HG02623 (cell line): ENCODE measurements around the gene NBPF3.
"Not testable (repeated sequence)": the region's sequence is repeated elsewhere in the genome, so short reads cannot be mapped to it uniquely, and the experiment has no call there.

Source experiments
- ATAC-seq: cut with Tn5 transposase; IDR thresholded peaks from one replicate; pipeline ENCODE4 v1.9.1; 2021; ENCODE audit warnings: moderate library complexity; ENCODE audit not compliant: unreplicated experiment

The NBPF3 gene

DNA sequence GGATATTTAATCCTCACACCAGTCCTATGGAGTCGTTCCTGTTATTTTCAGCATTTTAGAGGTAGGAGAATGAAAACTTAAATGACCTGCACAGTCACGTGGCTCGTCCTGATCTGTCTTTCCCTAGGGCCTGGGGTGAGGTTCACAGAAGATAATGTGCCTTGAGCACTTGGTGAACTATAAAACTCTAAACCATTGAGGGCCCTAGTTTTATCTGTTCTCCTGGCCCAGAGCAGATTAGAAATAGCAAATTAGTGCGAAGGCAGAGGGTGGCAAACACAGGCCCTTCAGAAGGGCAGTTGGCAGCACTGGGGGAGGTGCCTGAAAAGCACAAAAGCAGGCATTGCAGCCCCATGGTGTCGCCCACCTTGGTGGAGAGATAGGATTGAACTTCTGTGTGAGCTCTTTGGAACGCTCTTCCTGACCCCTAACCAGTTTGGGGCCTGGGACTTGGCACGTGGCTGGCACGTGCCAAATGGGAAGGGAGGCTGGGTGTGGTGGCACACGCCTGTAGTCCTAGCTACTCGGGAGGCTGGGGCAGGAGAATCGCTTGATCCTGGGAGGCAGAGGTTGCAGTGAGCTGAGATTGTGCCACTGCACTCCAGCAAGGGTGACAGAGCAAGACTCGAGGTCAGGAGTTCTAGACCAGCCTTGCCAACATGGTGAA is 1.2 kb upstream of the NBPF3 start:
- not testable (repeated sequence) for ATAC-seq

DNA sequence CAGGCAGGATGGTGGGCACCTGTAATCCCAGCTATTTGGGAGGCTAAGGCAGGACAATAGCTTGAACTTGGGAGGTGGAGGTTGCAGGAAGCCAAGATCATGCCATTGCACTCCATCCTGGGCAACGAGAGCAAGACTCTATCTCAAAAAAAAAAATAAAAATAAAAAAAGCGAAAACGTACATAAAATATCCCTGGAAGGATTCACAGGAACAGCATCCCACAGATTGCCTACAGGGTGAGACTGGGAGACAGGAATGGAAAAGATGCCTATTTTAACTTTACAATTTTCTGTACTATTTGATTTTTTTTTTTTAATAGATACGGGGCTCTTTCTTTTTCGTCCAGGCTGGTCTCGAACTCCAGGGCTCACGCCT is 604 bp upstream of the NBPF3 start:
- no peak for ATAC-seq

DNA sequence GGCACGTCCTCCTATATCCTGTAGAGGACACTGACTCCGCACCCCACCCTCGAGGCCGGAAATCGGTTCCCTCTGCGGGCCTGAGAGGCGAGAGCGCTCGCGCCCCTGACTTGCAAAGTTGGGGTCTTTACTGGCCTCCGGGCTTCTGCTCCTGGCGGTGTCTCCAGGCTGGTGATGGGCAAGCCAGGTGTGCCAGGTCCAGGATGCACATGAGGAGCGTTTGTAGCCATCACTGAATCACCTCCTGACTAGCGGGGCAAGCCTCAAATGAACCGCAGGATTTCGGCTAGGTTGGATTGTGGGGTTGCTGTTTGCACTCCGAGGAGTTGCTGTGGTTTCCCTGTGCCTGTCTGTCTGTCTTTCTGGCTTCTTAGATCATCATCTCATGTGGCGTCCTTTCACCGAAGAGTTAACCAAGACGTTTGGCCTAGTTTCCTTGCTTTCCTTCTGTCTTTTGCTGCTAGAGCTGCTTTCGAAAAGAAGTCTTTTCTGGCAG is 741 bp downstream of the NBPF3 start:
- not testable (repeated sequence) for ATAC-seq

GRCh38 chr1:21446647-21447046 is 6.7 kb downstream of the NBPF3 start:
- ATAC-seq: not testable (repeated sequence)

DNA sequence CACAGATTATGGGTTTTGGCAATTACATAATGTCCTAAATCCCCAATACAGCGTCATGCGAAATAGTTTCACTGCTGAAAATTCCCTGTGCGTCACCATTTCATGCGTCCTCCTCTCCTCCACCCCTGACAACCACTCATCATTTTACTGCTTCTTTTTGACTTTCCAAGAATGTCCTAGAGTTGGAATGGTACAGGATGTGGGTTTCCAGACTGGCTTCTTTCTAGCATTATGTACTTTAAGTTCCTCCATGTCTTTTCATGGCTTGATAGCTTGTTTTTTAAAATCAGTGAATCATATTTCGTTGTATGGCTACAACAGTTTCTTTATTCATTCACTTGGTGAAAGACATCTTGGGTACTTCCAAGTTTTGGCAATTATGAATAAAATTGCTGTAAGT is 7.4 kb downstream of the NBPF3 start:
- ATAC-seq: no peak

DNA sequence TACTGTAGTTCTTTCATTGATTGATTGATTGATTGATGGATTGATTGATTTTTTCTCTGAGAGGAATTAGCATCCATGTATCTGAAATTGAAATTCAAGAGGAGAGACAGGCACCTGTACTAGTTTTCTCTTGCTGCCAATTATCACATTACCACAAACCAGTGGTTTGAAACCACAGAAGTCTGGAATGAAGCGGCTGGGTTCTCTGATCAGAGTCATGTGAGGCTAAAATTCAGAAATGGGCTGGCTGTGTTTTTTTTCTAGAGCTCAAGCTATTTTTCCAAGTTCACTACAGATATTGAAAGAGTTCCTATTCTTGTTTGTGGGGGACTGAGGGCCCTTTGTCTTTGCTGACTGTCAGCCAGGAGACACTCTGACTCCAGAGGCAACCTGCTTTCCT is 10.0 kb downstream of the NBPF3 start:
- no peak for ATAC-seq

GRCh38 chr1:21451212-21451611 is 11.3 kb downstream of the NBPF3 start:
- ATAC-seq: no peak

DNA sequence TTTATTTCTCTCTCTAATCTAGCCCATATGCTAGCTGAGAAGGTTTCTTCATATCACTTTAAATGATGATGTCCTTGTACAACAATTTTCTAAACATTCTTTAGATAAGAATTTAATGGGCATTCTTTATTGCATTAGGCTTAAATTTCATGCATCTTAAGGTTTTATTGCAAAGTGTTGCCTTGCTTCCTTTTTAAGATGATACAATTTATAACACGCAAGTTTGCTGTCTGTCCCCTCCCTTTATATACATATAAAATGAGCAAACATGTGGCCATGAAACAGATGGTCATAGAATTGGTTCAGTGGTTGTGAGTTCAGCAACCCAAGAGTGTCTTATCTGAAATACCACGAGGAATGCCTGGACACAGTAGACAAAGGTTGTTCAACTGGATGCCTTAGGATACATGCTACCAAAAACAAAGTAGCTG is 12.1 kb downstream of the NBPF3 start:
- ATAC-seq: no peak

GRCh38 chr1:21453964-21454614 is 14.2 kb downstream of the NBPF3 start:
- not testable (repeated sequence) for ATAC-seq

DNA sequence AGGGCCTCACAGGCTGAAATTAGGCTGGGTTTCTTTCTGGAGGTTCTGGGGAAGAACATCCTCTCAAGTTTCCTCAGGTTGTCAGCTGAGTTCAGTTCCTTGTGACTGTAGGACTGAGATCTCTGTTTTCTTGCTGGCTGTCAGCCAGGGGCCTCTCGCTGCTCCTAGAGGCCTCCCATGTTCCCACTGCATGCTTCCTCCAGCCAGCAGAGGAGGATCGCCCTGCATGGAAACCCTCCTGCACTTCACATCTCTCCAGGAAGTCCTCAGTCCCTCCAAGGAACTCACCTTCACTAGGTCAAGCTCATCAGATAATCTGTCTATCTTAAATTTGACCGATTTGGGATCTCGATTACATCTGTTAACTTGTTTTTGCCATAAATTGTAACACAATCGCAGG is 15.0 kb downstream of the NBPF3 start:
- ATAC-seq: not testable (repeated sequence)

- ATAC-seq: no peak
Observed at GRCh38 chr1:21457654-21458053, 17.7 kb downstream of the NBPF3 start.

DNA sequence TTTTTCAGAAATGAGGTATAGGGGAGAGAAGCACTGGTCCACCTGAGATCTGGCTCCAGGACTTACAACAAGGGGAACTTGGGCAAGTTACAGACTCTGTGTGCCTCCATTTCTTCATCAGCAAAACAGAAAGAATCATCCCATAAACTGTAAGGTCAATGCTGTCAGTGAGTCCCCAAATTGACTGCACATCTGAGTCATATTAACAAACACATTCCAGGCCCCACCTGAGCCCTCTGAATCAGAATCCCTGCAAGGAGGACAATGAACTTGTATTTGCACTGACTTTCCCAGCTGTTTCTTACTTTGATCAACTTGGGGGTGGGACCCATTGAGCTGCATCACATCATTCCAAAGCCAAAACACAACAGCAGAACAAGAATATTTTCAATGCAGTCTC is 25.2 kb downstream of the NBPF3 start:
- not testable (repeated sequence) for ATAC-seq

DNA sequence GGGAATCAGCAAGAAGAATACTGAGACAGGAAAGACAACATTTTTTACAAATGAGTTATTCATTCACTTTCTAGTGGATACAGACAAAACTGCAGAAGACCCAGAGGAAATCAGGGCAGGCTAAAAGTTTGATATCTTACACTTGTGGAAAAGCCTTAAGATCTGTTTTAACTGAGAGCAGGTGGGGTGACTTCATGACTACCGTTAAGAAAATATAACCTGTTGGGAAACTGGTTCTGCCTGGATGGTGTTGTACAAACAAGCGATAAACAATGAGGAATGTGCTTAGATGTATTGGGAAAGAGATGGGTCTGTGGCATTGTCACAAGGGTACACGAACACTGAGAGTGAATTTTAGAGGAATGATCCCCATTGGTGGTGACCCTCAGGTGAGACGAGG is 28.0 kb downstream of the NBPF3 start:
- ATAC-seq: not testable (repeated sequence)

DNA sequence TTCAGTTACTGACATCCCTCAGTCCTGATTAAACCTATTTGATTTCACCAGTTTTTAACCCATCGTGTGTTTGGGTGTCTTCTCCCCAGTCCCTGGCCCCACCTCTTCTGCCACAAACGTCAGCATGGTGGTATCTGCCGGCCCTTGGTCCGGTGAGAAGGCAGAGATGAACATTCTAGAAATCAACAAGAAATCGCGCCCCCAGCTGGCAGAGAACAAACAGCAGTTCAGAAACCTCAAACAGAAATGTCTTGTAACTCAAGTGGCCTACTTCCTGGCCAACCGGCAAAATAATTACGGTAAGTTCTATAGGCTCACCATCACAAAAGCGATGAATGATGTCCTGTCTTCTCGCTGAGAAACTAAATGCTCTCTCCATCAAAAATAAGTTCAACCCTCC is 28.7 kb downstream of the NBPF3 start:
- no peak for ATAC-seq

- ATAC-seq: no peak
Observed at GRCh38 chr1:21469581-21469980, 29.6 kb downstream of the NBPF3 start.

GRCh38 chr1:21472861-21473260 is 32.9 kb downstream of the NBPF3 start:
- ATAC-seq: no peak

- no peak for ATAC-seq
Observed at GRCh38 chr1:21478356-21478755, 38.4 kb downstream of the NBPF3 start.

DNA sequence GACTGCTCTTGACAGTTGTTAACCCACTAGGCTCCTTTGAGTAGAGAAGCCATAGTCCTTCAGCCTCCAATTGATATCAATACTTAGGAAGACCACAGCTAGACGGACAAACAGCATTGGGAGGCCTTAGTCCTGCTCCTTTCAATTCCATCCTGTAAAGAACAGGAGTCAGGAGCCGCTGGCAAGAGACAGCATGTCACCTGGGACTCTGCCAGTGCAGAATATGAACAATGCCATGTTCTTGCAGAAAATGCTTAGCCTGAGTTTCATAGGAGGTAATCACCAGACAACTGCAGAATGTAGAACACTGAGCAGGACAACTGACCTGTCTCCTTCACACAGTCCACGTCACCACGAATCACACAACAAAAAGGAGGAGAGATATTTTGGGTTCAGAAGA is 43.9 kb downstream of the NBPF3 start:
- not testable (repeated sequence) for ATAC-seq

DNA sequence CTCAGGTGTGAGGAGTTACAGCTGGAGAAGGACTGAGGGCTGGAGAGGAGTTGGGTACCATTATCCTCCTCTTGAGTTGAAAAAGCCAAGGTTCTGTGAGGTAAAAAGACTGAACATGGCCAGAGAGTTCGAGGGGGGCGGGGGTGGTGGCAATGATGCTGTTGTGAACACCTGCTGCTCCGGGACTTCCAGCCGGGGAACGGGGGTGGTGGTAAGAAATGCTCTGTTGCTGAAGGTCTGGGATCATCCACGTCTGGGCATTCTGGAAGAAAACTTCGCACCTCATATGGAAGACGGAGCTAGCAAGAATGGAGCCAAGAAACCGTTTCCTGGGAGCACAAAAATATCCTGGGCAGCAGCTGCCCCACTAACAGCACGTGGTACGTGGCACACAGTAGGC is 49.2 kb downstream of the NBPF3 start:
- no peak for ATAC-seq

GRCh38 chr1:21490774-21491487 is 51.0 kb downstream of the NBPF3 start:
- no peak for ATAC-seq

- ATAC-seq: no peak
Observed at GRCh38 chr1:21491488-21492355, 51.8 kb downstream of the NBPF3 start.
